C4-2B (cell line): Measurements from ENCODE around the gene COPS2.

ENCODE experiments used
- H3K27ac ChIP-seq: fragments of 450-650 bp; 2 replicates; pipeline ENCODE4 v1.5.1; 2017
- CTCF ChIP-seq: fragments of 450-650 bp; conservative IDR thresholded peaks from 2 replicates; pipeline ENCODE4 v1.5.1; 2017; ENCODE audit warnings: mild to moderate bottlenecking
- ZFX ChIP-seq: fragments of 450-650 bp; IDR thresholded peaks from 2 replicates; pipeline ENCODE4 v1.6.1; 2017

Gene COPS2

GRCh38 chr15:49154799-49155109 lies 645 bp downstream of the COPS2 start:
- no peak for TF ChIP-seq CTCF
- no peak for TF ChIP-seq ZFX
- H3K27ac ChIP-seq = peak overlapping the region; percentile 86

GRCh38 chr15:49154359-49154758 lies 1.0 kb downstream of the COPS2 start:
- TF ChIP-seq CTCF = no peak
- TF ChIP-seq ZFX = no peak
- no peak overlapping the region for H3K27ac ChIP-seq

- no peak overlapping the region for H3K27ac ChIP-seq
Measured at GRCh38 chr15:49152552-49153312, 2.7 kb downstream of the COPS2 start.

GRCh38 chr15:49151831-49152230 lies 3.6 kb downstream of the COPS2 start:
- TF ChIP-seq ZFX (no peak), CTCF (no peak)
- H3K27ac ChIP-seq = no peak overlapping the region

More at GRCh38 chr15:49152552-49153312, 2.7 kb downstream of the COPS2 start:
- no peak for TF ChIP-seq CTCF

- no peak overlapping the region for H3K27ac ChIP-seq
- no peak for TF ChIP-seq CTCF
- no peak for TF ChIP-seq ZFX
Measured at GRCh38 chr15:49148727-49149126, 6.7 kb downstream of the COPS2 start.

GRCh38 chr15:49148298-49148697 lies 7.1 kb downstream of the COPS2 start:
- H3K27ac ChIP-seq = no peak overlapping the region
- TF ChIP-seq ZFX (no peak), CTCF (no peak)

- no peak for TF ChIP-seq ZFX
- peak; percentile 93 for TF ChIP-seq CTCF
- no peak overlapping the region for H3K27ac ChIP-seq
Measured at GRCh38 chr15:49145651-49146609, 9.5 kb downstream of the COPS2 start.
